Neural progenitor cell (in vitro differentiated cells): Measurements from ENCODE around the gene METTL16. TPM values are rescaled to one million over a fixed set of nuclear protein-coding genes. Genes with fewer than 3 reads are reported as not detected.

Experiments
- DNase-seq: peaks from one replicate; pipeline ENCODE4 v3.0.0-alpha.2; 2016; ENCODE audit warnings: low spot score
- H2AFZ ChIP-seq: fragments of 200-600 bp; sonication (generic); replicated peaks from 2 replicates; pipeline ENCODE4 v1.6.1; 2016; ENCODE audit warnings: antibody characterized with exemption
- H3F3A ChIP-seq: fragments of 200-600 bp; sonication (generic); 2 replicates; pipeline ENCODE4 v1.6.1; 2016; ENCODE audit warnings: antibody characterized with exemption, low read depth
- H3K27ac ChIP-seq: fragments of 200-600 bp; sonication (generic); 2 replicates; pipeline ENCODE4 v1.5.1; 2016; ENCODE audit warnings: mild to moderate bottlenecking
- H3K27me3 ChIP-seq: fragments of 200-600 bp; sonication (generic); 2 replicates; pipeline ENCODE4 v1.6.1; 2016; ENCODE audit warnings: mild to moderate bottlenecking, moderate library complexity
- H3K36me3 ChIP-seq: fragments of 200-600 bp; sonication (generic); 2 replicates; pipeline ENCODE4 v1.5.1; 2016
- H3K4me1 ChIP-seq: fragments of 200-600 bp; sonication (generic); 2 replicates; pipeline ENCODE4 v1.6.1; 2016; ENCODE audit warnings: mixed run types
- H3K4me2 ChIP-seq: fragments of 200-600 bp; sonication (generic); 2 replicates; pipeline ENCODE4 v1.6.1; 2016
- H3K4me3 ChIP-seq: fragments of 200-600 bp; sonication (generic); 2 replicates; pipeline ENCODE4 v1.5.1; 2016
- H3K79me2 ChIP-seq: fragments of 200-600 bp; sonication (generic); 2 replicates; pipeline ENCODE4 v1.6.1; 2016; ENCODE audit warnings: low read depth
- H3K9ac ChIP-seq: fragments of 200-600 bp; sonication (generic); 2 replicates; pipeline ENCODE4 v1.6.1; 2016
- H3K9me3 ChIP-seq: fragments of 200-600 bp; sonication (generic); 2 replicates; pipeline ENCODE4 v1.5.1; 2016; ENCODE audit warnings: low read depth
- H4K20me1 ChIP-seq: fragments of 200-600 bp; sonication (generic); 2 replicates; pipeline ENCODE4 v1.6.1; 2016; ENCODE audit warnings: low read depth
- H3K27ac Mint-ChIP-seq: 3 replicates; pipeline ENCODE4 v1.8.0; 2021; ENCODE audit warnings: mixed read lengths
- H3K27me3 Mint-ChIP-seq: 2 replicates; pipeline ENCODE4 v1.8.0; 2022; ENCODE audit warnings: low read depth, mild to moderate bottlenecking, inconsistent platforms, moderate library complexity, mixed read lengths; ENCODE audit not compliant: insufficient read depth
- H3K36me3 Mint-ChIP-seq: 3 replicates; pipeline ENCODE4 v1.8.0; 2021; ENCODE audit warnings: mixed read lengths
- H3K4me1 Mint-ChIP-seq: 3 replicates; pipeline ENCODE4 v1.8.0; 2021; ENCODE audit warnings: mixed read lengths
- H3K4me3 Mint-ChIP-seq: 3 replicates; pipeline ENCODE4 v1.8.0; 2021; ENCODE audit warnings: mild to moderate bottlenecking, moderate library complexity, mixed read lengths
- H3K9me3 Mint-ChIP-seq: 3 replicates; pipeline ENCODE4 v1.8.0; 2020; ENCODE audit warnings: mixed read lengths
- EZH2 ChIP-seq: fragments of 200-600 bp; sonication (generic); IDR thresholded peaks from 2 replicates; pipeline ENCODE4 v1.6.1; 2017; ENCODE audit warnings: antibody characterized with exemption, mild to moderate bottlenecking, moderate library complexity
- EZH2phosphoT487 ChIP-seq: fragments of 200-600 bp; sonication (generic); IDR thresholded peaks from 2 replicates; pipeline ENCODE4 v1.6.1; 2017; ENCODE audit warnings: antibody characterized with exemption
- total RNA-seq: library from RNA; depleted of rRNA; stranded (reverse); fragments of >200 nt; gene quantifications from 2 replicates; pipeline ENCODE4 v1.2.3, GENCODE V29; 2015; ENCODE audit warnings: low replicate concordance
- TF ChIP-seq, protein P1 (sequence below): fragments of 200-600 bp; sonication (generic); IDR thresholded peaks from 2 replicates; pipeline ENCODE4 v1.5.1; 2017; ENCODE audit warnings: antibody characterized with exemption, mild to moderate bottlenecking

METTL16 gene
- total RNA-seq, 1 donor from 2014 or later = 40.0 TPM

DNA sequence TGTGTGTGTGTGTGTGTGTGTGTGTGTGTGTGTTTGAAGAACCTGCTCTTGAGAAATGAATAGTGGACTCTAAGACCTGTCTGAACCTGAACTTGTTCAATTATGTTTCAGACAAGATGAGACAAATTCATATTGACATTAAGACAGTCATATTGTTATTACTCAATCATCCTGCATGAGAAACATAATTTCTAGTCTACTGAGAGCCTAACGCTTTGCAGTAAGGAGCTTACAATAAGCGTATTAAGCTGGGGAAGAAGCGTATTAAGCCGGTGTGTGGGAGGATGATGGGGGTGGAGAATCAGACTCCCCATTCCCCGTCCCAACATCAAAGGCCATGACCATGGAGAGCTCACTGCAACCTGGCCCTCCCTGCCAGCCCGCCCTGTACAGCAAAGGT lies 88.4 kb downstream of the METTL16 start:
- Histone ChIP-seq H3K4me2 (no peak overlapping the region), H3K27ac (no peak overlapping the region)

DNA sequence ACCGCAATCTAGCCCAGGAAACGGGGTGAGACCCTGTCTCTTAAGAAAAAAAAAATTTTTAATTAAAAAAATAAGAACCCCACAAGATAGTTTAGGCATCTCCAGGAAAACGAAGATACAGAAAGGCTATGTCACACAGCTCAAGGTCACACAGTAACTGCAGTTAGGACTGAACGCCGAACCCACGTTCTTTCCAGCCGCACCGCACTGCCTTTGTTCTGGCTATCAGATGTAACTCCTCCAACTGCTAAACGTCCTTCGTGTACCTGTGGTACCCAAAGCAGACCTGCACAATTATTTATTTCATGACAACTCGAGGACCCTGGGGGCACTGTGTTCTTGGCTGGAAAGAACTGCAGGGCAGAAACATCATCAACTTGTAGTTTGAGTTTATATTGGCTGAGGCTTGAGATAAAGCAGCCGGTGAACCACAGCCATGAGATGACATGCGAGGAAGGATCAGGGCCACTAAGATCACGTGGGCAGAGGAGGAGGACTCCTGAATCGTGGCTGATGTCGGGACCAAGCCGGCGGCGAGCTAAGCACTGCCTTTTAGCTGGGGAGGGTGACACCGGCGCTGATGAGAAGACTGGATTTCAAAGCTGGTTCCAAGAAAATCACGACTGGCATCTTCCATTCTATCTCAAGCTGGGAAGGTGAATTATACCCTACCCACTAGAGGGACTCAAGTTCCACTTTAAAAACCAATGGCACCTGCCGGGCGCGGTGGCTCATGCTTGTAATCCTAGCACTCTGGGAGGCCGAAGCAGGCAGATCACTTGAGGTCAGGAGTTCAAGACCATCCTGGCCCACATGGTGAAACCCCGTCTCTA lies 90.2 kb downstream of the METTL16 start:
- peaks cover 51% of the 10 kb centered on the region for H3K4me1 Mint-ChIP-seq
- H3F3A ChIP-seq = peaks cover 12% of the 10 kb centered on the region
- H3K79me2 ChIP-seq = peaks cover 5% of the 10 kb centered on the region
- H3K9ac ChIP-seq = no peak overlapping the region
- no peak overlapping the region for H3K27ac Mint-ChIP-seq
- no peaks in the 10 kb centered on the region for H3K36me3 ChIP-seq
- no peak overlapping the region for H3K4me2 ChIP-seq
- DNase-seq = peak; percentile 35
- no peaks in the 10 kb centered on the region for H3K9me3 ChIP-seq
- no peaks in the 10 kb centered on the region for H3K4me1 ChIP-seq
- H3K27me3 Mint-ChIP-seq = peaks cover 7% of the 10 kb centered on the region
- no peak overlapping the region for H2AFZ ChIP-seq
- H3K4me3 Mint-ChIP-seq = no peak overlapping the region
- H3K36me3 Mint-ChIP-seq = peaks cover 30% of the 10 kb centered on the region
- no peak overlapping the region for H3K27ac ChIP-seq
- H3K9me3 Mint-ChIP-seq = no peaks in the 10 kb centered on the region
- no peak overlapping the region for H3K4me3 ChIP-seq
- no peaks in the 10 kb centered on the region for H3K27me3 ChIP-seq
- peaks cover 5% of the 10 kb centered on the region for H4K20me1 ChIP-seq
- no peak for TF ChIP-seq EZH2
- TF ChIP-seq, protein P1, sequence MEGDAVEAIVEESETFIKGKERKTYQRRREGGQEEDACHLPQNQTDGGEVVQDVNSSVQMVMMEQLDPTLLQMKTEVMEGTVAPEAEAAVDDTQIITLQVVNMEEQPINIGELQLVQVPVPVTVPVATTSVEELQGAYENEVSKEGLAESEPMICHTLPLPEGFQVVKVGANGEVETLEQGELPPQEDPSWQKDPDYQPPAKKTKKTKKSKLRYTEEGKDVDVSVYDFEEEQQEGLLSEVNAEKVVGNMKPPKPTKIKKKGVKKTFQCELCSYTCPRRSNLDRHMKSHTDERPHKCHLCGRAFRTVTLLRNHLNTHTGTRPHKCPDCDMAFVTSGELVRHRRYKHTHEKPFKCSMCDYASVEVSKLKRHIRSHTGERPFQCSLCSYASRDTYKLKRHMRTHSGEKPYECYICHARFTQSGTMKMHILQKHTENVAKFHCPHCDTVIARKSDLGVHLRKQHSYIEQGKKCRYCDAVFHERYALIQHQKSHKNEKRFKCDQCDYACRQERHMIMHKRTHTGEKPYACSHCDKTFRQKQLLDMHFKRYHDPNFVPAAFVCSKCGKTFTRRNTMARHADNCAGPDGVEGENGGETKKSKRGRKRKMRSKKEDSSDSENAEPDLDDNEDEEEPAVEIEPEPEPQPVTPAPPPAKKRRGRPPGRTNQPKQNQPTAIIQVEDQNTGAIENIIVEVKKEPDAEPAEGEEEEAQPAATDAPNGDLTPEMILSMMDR = peak; percentile 35

More for the DNA sequence above, 88.4 kb downstream of the METTL16 start:
- Histone ChIP-seq H3K27me3 (no peaks in the 10 kb centered on the region), H3K9ac (no peak overlapping the region), H3K4me1 (no peaks in the 10 kb centered on the region), H2AFZ (no peak overlapping the region), H3K36me3 (no peaks in the 10 kb centered on the region), H3F3A (no peaks in the 10 kb centered on the region), H3K9me3 (no peaks in the 10 kb centered on the region), H3K4me3 (no peak overlapping the region), H4K20me1 (no peaks in the 10 kb centered on the region), H3K79me2 (peaks cover 9% of the 10 kb centered on the region)
- TF ChIP-seq EZH2phosphoT487 = no peak
- TF ChIP-seq EZH2 = no peak
- H3K36me3 Mint-ChIP-seq = peaks cover 30% of the 10 kb centered on the region
- no peaks in the 10 kb centered on the region for H3K9me3 Mint-ChIP-seq
- peaks cover 37% of the 10 kb centered on the region for H3K4me1 Mint-ChIP-seq
- no peak overlapping the region for H3K27ac Mint-ChIP-seq
- no peak overlapping the region for H3K4me3 Mint-ChIP-seq
- no peak for DNase-seq
- peaks cover 10% of the 10 kb centered on the region for H3K27me3 Mint-ChIP-seq

DNA sequence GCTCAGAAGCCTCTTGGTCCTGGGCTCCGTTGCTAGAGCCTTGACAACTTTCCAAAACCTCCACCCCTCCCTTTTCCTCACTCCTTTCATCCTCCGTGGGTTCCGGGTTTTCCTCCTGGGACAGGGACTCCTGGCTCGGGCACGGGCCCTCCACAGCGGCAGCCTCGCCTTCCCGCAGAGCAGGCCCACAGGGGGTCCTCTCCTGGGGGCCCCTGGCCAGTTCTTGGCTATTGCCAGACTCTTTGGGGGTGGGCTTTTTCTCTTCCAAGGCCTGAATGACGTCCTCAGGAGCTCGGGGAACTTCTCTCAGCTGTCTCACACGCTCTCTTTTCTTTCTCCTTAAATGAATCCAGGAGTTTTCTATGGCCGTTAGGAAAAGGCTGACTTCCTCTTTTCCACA lies 91.5 kb downstream of the METTL16 start:
- no peaks in the 10 kb centered on the region for H3K9me3 Mint-ChIP-seq
- DNase-seq = no peak
- H3K4me1 Mint-ChIP-seq = peaks cover 57% of the 10 kb centered on the region
- H3K4me3 Mint-ChIP-seq = no peak overlapping the region
- Histone ChIP-seq H3K9ac (no peak overlapping the region), H3K27me3 (no peaks in the 10 kb centered on the region), H3K9me3 (no peaks in the 10 kb centered on the region), H3K27ac (no peak overlapping the region), H3K79me2 (peaks cover 10% of the 10 kb centered on the region), H3K4me3 (no peak overlapping the region), H3F3A (peaks cover 21% of the 10 kb centered on the region), H3K4me2 (no peak overlapping the region), H2AFZ (no peak overlapping the region), H4K20me1 (peaks cover 12% of the 10 kb centered on the region), H3K4me1 (no peaks in the 10 kb centered on the region), H3K36me3 (no peaks in the 10 kb centered on the region)
- peaks cover 9% of the 10 kb centered on the region for H3K27me3 Mint-ChIP-seq
- H3K36me3 Mint-ChIP-seq = peaks cover 24% of the 10 kb centered on the region
- TF ChIP-seq EZH2phosphoT487 = no peak
- no peak for TF ChIP-seq EZH2
- TF ChIP-seq, protein P1 = no peak
- H3K27ac Mint-ChIP-seq = no peak overlapping the region

DNA sequence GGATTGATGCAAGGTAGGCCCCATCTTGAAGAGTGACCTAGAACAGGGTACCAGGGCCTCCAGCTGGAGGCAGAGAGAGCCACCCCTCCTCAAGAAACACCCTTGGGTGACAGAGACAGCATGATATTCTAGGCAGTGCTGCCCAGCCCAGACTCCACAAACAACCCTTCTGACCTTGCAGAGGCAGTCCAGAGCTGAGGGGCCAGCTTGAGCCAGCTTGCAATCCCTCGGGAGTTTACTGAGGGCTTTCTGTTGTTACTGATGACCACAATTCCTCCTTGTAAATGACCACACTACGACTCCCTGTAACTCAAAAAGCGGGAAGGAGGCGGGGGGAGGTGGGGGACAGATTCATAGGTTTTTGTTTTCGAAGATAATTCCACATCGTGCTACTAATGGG lies 92.2 kb downstream of the METTL16 start:
- Histone ChIP-seq H4K20me1 (peaks cover 12% of the 10 kb centered on the region), H3F3A (peaks cover 21% of the 10 kb centered on the region), H3K9me3 (no peaks in the 10 kb centered on the region), H3K27ac (no peak overlapping the region), H3K79me2 (peaks cover 6% of the 10 kb centered on the region), H3K36me3 (no peaks in the 10 kb centered on the region), H3K27me3 (no peaks in the 10 kb centered on the region), H3K9ac (no peak overlapping the region), H2AFZ (no peak overlapping the region), H3K4me1 (no peaks in the 10 kb centered on the region), H3K4me3 (no peak overlapping the region), H3K4me2 (no peak overlapping the region)
- Mint-ChIP-seq H3K4me1 (peaks cover 52% of the 10 kb centered on the region), H3K9me3 (no peaks in the 10 kb centered on the region), H3K36me3 (peaks cover 27% of the 10 kb centered on the region), H3K27ac (no peak overlapping the region), H3K27me3 (peaks cover 11% of the 10 kb centered on the region), H3K4me3 (no peak overlapping the region)
- no peak for DNase-seq
- no peak for TF ChIP-seq EZH2
- TF ChIP-seq EZH2phosphoT487 = no peak
- TF ChIP-seq, protein P1 = no peak
